Esophagus muscularis mucosa (tissue), 3 donors: ENCODE measurements around the gene IFT81.

ENCODE experiments used
- POLR2A ChIP-seq: fragments of 450-650 bp; IDR thresholded peaks from one replicate; pipeline ENCODE4 v1.6.1; 2017; ENCODE audit warnings: antibody characterized with exemption, moderate library complexity, mild to moderate bottlenecking, low read depth
- POLR2AphosphoS5 ChIP-seq, 2 donors: sonication (generic); formaldehyde crosslinking; IDR thresholded peaks; one replicate each; pipeline ENCODE4 v1.6.1; 2017; ENCODE audit warnings: antibody characterized with exemption in 2 of 2
- TF ChIP-seq, protein P1 (sequence below), 3 experiments: fragments of 200-600 bp in 2 of 3; fragments of 450-650 bp in 1 of 3; sonication (generic) in 2 of 3; IDR thresholded peaks; one replicate each; pipeline ENCODE4 v1.5.1; 2017 to 2019; ENCODE audit warnings: antibody characterized with exemption in 3 of 3, mild to moderate bottlenecking in 2 of 3, moderate library complexity in 1 of 3

DNA sequence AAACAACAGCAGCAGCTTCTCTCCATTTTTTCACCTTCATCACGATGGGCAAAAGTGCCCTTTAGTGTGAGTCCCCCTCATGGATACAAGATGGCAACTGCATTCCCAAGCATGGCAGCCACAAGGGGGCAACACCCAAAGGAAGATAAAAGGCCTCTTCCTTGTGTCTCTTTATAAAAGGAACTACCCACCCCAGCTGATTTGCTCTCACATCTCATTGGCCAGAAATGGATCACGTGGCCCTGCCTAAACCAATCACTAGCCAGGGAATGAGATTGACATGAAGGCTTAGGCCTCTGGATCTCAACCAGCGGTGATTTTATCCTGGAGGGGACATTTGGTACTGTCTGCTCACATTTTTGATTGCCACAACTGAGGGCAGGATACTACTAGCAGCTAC, 21.9 kb upstream of the IFT81 start:
- TF ChIP-seq, protein P1, sequence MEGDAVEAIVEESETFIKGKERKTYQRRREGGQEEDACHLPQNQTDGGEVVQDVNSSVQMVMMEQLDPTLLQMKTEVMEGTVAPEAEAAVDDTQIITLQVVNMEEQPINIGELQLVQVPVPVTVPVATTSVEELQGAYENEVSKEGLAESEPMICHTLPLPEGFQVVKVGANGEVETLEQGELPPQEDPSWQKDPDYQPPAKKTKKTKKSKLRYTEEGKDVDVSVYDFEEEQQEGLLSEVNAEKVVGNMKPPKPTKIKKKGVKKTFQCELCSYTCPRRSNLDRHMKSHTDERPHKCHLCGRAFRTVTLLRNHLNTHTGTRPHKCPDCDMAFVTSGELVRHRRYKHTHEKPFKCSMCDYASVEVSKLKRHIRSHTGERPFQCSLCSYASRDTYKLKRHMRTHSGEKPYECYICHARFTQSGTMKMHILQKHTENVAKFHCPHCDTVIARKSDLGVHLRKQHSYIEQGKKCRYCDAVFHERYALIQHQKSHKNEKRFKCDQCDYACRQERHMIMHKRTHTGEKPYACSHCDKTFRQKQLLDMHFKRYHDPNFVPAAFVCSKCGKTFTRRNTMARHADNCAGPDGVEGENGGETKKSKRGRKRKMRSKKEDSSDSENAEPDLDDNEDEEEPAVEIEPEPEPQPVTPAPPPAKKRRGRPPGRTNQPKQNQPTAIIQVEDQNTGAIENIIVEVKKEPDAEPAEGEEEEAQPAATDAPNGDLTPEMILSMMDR (IDR thresholded peaks at IDR 0.05), result peak; percentile 24 to 41 (median 26)
- TF ChIP-seq POLR2AphosphoS5 (IDR thresholded peaks at IDR 0.05) (no peak), POLR2A (no peak)
